Mesothelial cell of epicardium (in vitro differentiated cells): ENCODE data around the gene TENM4. TPM values are rescaled to one million over a fixed set of nuclear protein-coding genes. Genes with fewer than 3 reads are reported as not detected.

Experiments used
- DNase-seq, 2 experiments: peaks; one replicate each; pipeline ENCODE4 v3.0.0; 2021; ENCODE audit warnings: low spot score in 2 of 2; ENCODE audit not compliant: unreplicated experiment in 2 of 2
- H3K27ac Mint-ChIP-seq: 2 replicates; pipeline ENCODE4 v1.8.0; 2021; ENCODE audit warnings: mixed read lengths
- H3K27me3 Mint-ChIP-seq: 2 replicates; pipeline ENCODE4 v1.8.0; 2021; ENCODE audit warnings: low read depth, mixed read lengths
- H3K36me3 Mint-ChIP-seq: 2 replicates; pipeline ENCODE4 v1.8.0; 2021; ENCODE audit warnings: mixed read lengths
- H3K4me1 Mint-ChIP-seq: 2 replicates; pipeline ENCODE4 v1.8.0; 2021; ENCODE audit warnings: mixed read lengths
- H3K4me3 Mint-ChIP-seq: 2 replicates; pipeline ENCODE4 v1.8.0; 2021; ENCODE audit warnings: mild to moderate bottlenecking, moderate library complexity, mixed read lengths
- H3K9me3 Mint-ChIP-seq: 2 replicates; pipeline ENCODE4 v1.8.0; 2021; ENCODE audit warnings: mixed read lengths
- CTCF ChIP-seq: fragments of 200-600 bp; sonication (generic); IDR thresholded peaks from one replicate; pipeline ENCODE4 v1.5.0; 2021; ENCODE audit warnings: antibody characterized with exemption; ENCODE audit not compliant: unreplicated experiment
- total RNA-seq: library from RNA; stranded (reverse); gene quantifications from 3 replicates; pipeline ENCODE4 v1.2.1, GENCODE V29; 2021

TENM4 gene
- total RNA-seq, 1 donor from 2014 or later: 187 TPM

- no peak for TF ChIP-seq CTCF
- Mint-ChIP-seq H3K4me3 (no peak overlapping the region), H3K4me1 (peaks cover 3% of the 10 kb centered on the region)
Measured at GRCh38 chr11:79374727-79375126, 66.1 kb downstream of the TENM4 start.

GRCh38 chr11:79371724-79372123 is 69.1 kb downstream of the TENM4 start:
- DNase-seq: no peak
- TF ChIP-seq CTCF: no peak
- Mint-ChIP-seq H3K4me1 (peaks cover 3% of the 10 kb centered on the region), H3K9me3 (peaks cover 1% of the 10 kb centered on the region), H3K27me3 (no peaks in the 10 kb centered on the region), H3K27ac (no peak overlapping the region), H3K36me3 (peaks cover under 1% of the 10 kb centered on the region), H3K4me3 (no peak overlapping the region)

More at GRCh38 chr11:79374727-79375126, 66.1 kb downstream of the TENM4 start:
- Mint-ChIP-seq H3K27me3 (no peaks in the 10 kb centered on the region), H3K9me3 (peaks cover 5% of the 10 kb centered on the region), H3K27ac (no peak overlapping the region), H3K36me3 (peaks cover 4% of the 10 kb centered on the region)
- DNase-seq: no peak

- H3K4me1 Mint-ChIP-seq: peaks cover under 1% of the 10 kb centered on the region
- H3K36me3 Mint-ChIP-seq: no peaks in the 10 kb centered on the region
- H3K27ac Mint-ChIP-seq: no peak overlapping the region
- no peaks in the 10 kb centered on the region for H3K27me3 Mint-ChIP-seq
- H3K9me3 Mint-ChIP-seq: no peaks in the 10 kb centered on the region
- no peak overlapping the region for H3K4me3 Mint-ChIP-seq
- no peak for DNase-seq
- TF ChIP-seq CTCF: no peak
Measured at GRCh38 chr11:79371152-79371551, 69.7 kb downstream of the TENM4 start.

- no peak overlapping the region for H3K4me3 Mint-ChIP-seq
- no peak for DNase-seq
- no peaks in the 10 kb centered on the region for H3K4me1 Mint-ChIP-seq
Measured at GRCh38 chr11:79369055-79369454, 71.8 kb downstream of the TENM4 start.

GRCh38 chr11:79367844-79368243 is 73.0 kb downstream of the TENM4 start:
- DNase-seq: no peak
- H3K27me3 Mint-ChIP-seq: no peaks in the 10 kb centered on the region
- peaks cover 7% of the 10 kb centered on the region for H3K4me1 Mint-ChIP-seq
- H3K9me3 Mint-ChIP-seq: no peaks in the 10 kb centered on the region
- no peaks in the 10 kb centered on the region for H3K36me3 Mint-ChIP-seq
- H3K27ac Mint-ChIP-seq: no peak overlapping the region
- TF ChIP-seq CTCF: no peak
- H3K4me3 Mint-ChIP-seq: no peak overlapping the region

More at GRCh38 chr11:79369055-79369454, 71.8 kb downstream of the TENM4 start:
- TF ChIP-seq CTCF: no peak
- Mint-ChIP-seq H3K27me3 (no peaks in the 10 kb centered on the region), H3K36me3 (no peaks in the 10 kb centered on the region), H3K9me3 (no peaks in the 10 kb centered on the region), H3K27ac (no peak overlapping the region)

GRCh38 chr11:79366218-79366617 is 74.6 kb downstream of the TENM4 start:
- peaks cover 9% of the 10 kb centered on the region for H3K4me1 Mint-ChIP-seq
- DNase-seq: no peak
- H3K27ac Mint-ChIP-seq: no peak overlapping the region
- no peaks in the 10 kb centered on the region for H3K9me3 Mint-ChIP-seq
- no peak for TF ChIP-seq CTCF
- H3K27me3 Mint-ChIP-seq: no peaks in the 10 kb centered on the region
- no peak overlapping the region for H3K4me3 Mint-ChIP-seq
- no peaks in the 10 kb centered on the region for H3K36me3 Mint-ChIP-seq
